ENCODE measurements around the gene EIF4H.

EIF4H gene

DNA sequence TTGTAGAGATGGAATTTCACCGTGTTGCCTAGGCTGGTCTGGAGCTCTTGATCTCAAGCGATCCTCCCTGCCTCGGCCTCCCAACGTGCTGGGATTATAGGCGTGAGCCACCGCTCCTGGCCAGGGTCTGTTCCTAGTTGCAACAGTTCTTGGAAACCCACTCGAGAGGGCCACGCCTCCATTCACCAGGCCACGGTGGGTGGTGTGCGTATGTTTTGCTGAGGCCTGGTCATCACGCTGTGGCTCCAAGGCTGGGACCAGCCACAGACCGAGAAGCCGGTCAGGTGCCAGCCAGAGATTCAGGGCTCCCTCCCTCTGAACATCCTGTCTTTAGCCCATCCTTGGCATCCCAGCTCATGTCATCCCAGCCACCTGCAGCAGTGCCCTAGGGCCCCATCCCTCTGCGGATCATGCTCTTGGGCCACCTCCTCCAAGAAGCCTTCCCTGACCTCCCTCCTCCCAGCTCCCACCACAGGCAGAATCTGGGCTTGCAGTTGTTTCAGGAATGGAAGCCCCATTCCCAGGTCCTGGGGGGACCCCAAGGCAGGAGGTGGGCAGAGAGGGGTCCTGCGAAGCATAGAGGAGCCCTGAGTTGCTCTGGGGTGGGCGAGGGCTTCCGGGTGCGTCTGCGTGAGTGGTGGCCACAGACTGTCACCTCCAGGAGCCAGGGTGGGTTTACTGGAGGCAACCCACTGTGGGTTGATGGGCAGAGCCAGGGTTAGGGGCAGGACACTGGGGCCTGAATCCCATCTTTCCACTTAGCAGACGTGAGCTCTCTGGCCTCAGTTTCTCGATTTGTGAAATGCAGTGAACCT lies 40.9 kb downstream of the EIF4H start:
- TF ChIP-seq ZFX (IDR thresholded peaks at IDR 0.05; ENCODE audit: borderline replicate concordance) = no peak
- no peak for TF ChIP-seq CTCF (IDR thresholded peaks at IDR 0.05)
- no peak overlapping the region for H3K27ac ChIP-seq

GRCh38 chr7:74215921-74216320 lies 41.8 kb downstream of the EIF4H start:
- no peak for TF ChIP-seq ZFX (IDR thresholded peaks at IDR 0.05; ENCODE audit: borderline replicate concordance)
- TF ChIP-seq CTCF (IDR thresholded peaks at IDR 0.05) = no peak
- H3K27ac ChIP-seq = peak overlapping the region; percentile 7; the same call in 1 of the 2 replicates

DNA sequence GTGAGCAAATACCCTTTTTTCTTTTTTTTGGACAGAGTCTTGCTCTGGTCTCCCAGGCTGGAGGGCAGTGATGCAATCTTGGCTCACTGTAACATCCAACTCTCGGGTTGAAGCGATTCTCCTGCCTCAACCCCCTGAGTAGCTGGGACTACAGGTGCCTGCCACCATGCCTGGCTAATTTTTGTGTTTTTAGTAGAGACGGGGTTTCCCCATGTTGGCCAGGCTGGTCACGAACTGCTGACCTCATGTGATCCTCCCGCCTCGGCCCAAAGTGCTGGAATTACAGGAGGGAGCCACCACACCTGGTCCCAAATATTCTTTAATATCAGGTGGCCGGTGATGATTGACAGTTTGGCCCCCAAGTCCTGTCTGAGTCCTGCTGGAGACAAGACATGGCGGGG lies 42.2 kb downstream of the EIF4H start:
- no peak for TF ChIP-seq CTCF (IDR thresholded peaks at IDR 0.05)
- TF ChIP-seq ZFX (IDR thresholded peaks at IDR 0.05; ENCODE audit: borderline replicate concordance) = no peak
- H3K27ac ChIP-seq = peak overlapping the region; percentile 7; the same call in 1 of the 2 replicates

GRCh38 chr7:74217455-74218342 lies 43.5 kb downstream of the EIF4H start:
- TF ChIP-seq CTCF (IDR thresholded peaks at IDR 0.05) (no peak), ZFX (IDR thresholded peaks at IDR 0.05; ENCODE audit: borderline replicate concordance) (no peak)
- H3K27ac ChIP-seq = no peak overlapping the region

DNA sequence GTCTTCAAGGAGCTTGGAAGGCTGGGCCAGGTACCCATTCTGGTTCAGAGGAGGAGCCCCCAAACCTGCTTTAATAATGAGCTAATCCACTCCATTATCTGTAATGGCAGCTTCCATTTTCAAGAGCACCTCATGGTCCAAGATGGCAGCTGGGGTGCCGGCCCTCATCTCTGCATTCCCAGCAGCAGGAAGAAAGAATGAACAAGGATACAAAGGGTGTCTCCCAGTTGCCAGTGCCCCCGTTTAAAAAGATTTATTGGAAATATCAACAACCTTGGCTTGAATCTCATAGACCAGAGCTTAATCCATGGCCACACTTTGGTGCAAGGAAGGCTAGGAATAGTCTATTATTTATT lies 44.2 kb downstream of the EIF4H start:
- TF ChIP-seq ZFX (IDR thresholded peaks at IDR 0.05; ENCODE audit: borderline replicate concordance) = no peak
- TF ChIP-seq CTCF (IDR thresholded peaks at IDR 0.05) = no peak
- H3K27ac ChIP-seq = no peak overlapping the region

DNA sequence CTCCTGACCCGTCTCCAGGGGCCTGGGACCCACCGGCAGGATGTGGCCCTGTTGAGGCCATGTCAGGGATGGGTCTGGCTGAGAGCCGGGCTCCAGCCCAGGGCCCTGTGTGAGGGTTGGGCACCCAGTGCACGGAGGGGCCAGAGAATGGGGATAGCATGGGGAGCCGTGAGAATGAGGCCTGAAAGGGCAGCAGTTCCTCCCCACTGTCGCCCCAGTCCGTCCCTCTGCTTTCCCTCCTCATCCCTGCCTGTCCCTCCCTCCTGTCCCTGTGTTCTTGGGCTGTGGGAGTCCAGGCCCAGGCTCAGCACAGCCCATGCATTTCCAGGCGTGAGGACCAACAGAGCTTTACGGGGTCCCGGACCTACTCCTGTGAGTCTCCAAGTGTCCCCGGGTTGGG lies 45.3 kb downstream of the EIF4H start:
- no peak overlapping the region for H3K27ac ChIP-seq
- no peak for TF ChIP-seq ZFX (IDR thresholded peaks at IDR 0.05; ENCODE audit: borderline replicate concordance)
- no peak for TF ChIP-seq CTCF (IDR thresholded peaks at IDR 0.05)

DNA sequence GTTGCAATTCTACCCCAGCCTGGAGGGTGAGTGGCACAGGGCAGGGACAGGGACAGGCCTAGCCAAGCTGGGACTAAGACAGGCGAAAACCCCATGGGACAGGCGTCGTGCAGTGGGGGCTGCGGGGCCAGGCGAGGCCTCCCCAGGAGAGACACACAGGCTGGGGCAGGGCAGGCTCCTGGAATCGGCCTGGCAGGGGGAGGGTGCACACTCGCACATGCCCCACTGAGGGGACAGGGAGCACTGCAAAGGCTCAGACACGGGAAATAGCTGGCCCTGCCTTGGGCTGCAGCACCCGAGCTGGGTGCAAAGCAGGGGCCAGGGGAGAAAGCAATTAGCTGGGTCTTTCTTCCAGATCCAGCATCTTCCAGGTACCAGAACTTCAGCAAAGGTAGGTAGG lies 46.1 kb downstream of the EIF4H start:
- no peak for TF ChIP-seq ZFX (IDR thresholded peaks at IDR 0.05; ENCODE audit: borderline replicate concordance)
- TF ChIP-seq CTCF (IDR thresholded peaks at IDR 0.05) = no peak
- H3K27ac ChIP-seq = peak overlapping the region; percentile 23
